ENCODE measurements around the gene COL24A1. TPM values are rescaled to one million over a fixed set of nuclear protein-coding genes. Genes with fewer than 3 reads are reported as not detected.

The COL24A1 gene
- total and polyA plus RNA-seq, 3 donors from 2014 or later, result 0.75 to 2.4 (median 1.8) TPM

GRCh38 chr1:85943526-85943925 is 213.0 kb downstream of the COL24A1 start:
- DNase-seq, result no peak
- Histone ChIP-seq H3K36me3 (ENCODE audit: low read depth, missing control alignments) (no peaks in the 10 kb centered on the region), H3K9me3 (no peaks in the 10 kb centered on the region), H3K4me1 (no peaks in the 10 kb centered on the region), H3K27me3 (no peaks in the 10 kb centered on the region), H3K27ac (no peak overlapping the region), H3K4me3 (no peak overlapping the region)
- intact Hi-C loops (cut with DNase I; ENCODE audit: low total_unique reads), result no loop called here
- WGBS, 2 donors, result 83 to 86% methylated on average over 4 of the region's 4 CpGs
- TF ChIP-seq, protein P1, sequence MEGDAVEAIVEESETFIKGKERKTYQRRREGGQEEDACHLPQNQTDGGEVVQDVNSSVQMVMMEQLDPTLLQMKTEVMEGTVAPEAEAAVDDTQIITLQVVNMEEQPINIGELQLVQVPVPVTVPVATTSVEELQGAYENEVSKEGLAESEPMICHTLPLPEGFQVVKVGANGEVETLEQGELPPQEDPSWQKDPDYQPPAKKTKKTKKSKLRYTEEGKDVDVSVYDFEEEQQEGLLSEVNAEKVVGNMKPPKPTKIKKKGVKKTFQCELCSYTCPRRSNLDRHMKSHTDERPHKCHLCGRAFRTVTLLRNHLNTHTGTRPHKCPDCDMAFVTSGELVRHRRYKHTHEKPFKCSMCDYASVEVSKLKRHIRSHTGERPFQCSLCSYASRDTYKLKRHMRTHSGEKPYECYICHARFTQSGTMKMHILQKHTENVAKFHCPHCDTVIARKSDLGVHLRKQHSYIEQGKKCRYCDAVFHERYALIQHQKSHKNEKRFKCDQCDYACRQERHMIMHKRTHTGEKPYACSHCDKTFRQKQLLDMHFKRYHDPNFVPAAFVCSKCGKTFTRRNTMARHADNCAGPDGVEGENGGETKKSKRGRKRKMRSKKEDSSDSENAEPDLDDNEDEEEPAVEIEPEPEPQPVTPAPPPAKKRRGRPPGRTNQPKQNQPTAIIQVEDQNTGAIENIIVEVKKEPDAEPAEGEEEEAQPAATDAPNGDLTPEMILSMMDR (IDR thresholded peaks at IDR 0.05), result no peak
- TF ChIP-seq POLR2A (IDR thresholded peaks at IDR 0.05), result no peak

DNA sequence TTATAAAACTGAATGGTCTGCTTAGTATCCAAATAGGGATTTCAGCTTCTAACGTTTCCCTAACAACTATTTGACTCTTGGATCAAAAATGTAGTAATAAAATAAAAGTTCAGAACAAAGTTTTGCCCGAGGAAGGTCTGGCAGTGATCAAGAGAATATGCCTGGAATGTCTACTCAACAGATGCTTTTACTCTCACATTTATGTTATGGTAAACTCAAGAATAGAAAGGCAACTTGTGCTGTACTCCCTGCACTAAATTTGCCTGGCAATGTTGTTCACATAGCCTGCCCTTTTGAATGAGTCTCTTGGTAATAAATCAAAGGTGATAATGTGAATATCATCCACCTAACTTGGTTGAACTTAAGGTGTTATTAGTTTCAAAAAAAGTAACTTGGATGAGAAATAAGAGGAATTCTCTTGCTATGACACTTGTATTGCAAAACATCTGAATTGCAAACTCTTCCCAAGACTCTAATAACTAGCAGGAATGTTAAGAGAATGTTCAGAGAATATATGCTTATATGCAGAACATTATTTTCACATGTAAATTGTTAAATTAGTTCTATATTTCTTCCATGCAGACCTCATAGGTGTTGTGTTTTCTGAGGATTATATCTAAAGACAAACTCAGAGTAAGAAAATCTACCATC is 215.8 kb downstream of the COL24A1 start:
- no peak overlapping the region for H3K4me3 ChIP-seq
- WGBS, 2 donors, result 28 to 35% methylated on average over 2 of the region's 2 CpGs
- TF ChIP-seq, protein P1 (IDR thresholded peaks at IDR 0.05), result no peak
- TF ChIP-seq POLR2A (IDR thresholded peaks at IDR 0.05), result no peak
- no peaks in the 10 kb centered on the region for H3K27me3 ChIP-seq
- no peak overlapping the region for H3K27ac ChIP-seq
- H3K9me3 ChIP-seq, result no peaks in the 10 kb centered on the region
- H3K4me1 ChIP-seq, result no peaks in the 10 kb centered on the region
- intact Hi-C loops (cut with DNase I; ENCODE audit: low total_unique reads), result no loop called here
- H3K36me3 ChIP-seq (ENCODE audit: low read depth, missing control alignments), result no peaks in the 10 kb centered on the region
- no peak for DNase-seq

DNA sequence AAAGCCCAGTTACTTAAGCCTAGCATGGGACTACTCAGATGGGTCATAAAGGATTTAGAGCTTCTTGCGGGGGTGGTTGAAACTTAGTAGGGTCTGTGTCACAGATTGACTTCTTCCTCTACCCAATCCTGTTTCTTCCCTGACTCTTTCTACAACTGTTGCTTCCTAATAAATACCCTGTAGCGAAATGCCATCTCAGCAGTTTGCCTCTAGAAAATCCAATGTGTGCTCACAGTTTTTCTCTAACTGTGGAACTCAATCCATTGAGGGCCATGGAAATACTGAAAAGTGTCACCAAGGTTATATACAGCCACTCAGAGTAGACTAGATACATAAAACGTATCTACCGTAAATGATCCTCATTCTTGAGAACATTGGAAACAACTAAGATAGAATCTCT is 217.7 kb downstream of the COL24A1 start:
- H3K27ac ChIP-seq, result no peak overlapping the region
- WGBS, 2 donors, result 96 to 98% methylated on average over 4 of the region's 4 CpGs
- no peaks in the 10 kb centered on the region for H3K4me1 ChIP-seq
- no peak for DNase-seq
- intact Hi-C loops (cut with DNase I; ENCODE audit: low total_unique reads), result no loop called here
- no peaks in the 10 kb centered on the region for H3K27me3 ChIP-seq
- no peak overlapping the region for H3K4me3 ChIP-seq
- H3K36me3 ChIP-seq (ENCODE audit: low read depth, missing control alignments), result no peaks in the 10 kb centered on the region
- no peaks in the 10 kb centered on the region for H3K9me3 ChIP-seq
- TF ChIP-seq POLR2A (IDR thresholded peaks at IDR 0.05), result no peak
- TF ChIP-seq, protein P1 (IDR thresholded peaks at IDR 0.05), result no peak

DNA sequence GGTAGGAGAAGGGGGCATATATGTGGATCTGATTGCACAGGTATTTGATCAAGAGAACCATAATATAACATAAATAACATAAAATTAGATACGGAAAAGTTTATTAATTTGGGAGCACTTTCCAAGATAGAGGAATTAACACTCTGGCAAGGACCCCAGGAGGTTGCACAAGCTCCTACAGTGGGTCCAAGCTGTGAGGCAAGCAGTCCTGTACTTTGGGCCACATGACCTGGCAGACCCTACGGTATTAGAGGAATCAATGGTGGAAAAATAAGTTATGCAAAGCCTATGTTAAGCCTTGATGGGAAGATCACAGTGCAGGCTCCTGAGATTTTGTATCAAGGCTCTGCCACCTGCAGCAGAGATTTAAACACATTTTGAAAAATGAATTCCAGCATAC is 220.1 kb downstream of the COL24A1 start:
- Histone ChIP-seq H3K4me1 (no peaks in the 10 kb centered on the region), H3K36me3 (ENCODE audit: low read depth, missing control alignments) (no peaks in the 10 kb centered on the region), H3K9me3 (no peaks in the 10 kb centered on the region), H3K27me3 (no peaks in the 10 kb centered on the region), H3K4me3 (no peak overlapping the region), H3K27ac (no peak overlapping the region)
- WGBS, 2 donors, result 79 to 98% methylated on average over 2 of the region's 2 CpGs
- no peak for TF ChIP-seq POLR2A (IDR thresholded peaks at IDR 0.05)
- TF ChIP-seq, protein P1 (IDR thresholded peaks at IDR 0.05), result no peak
- DNase-seq, result no peak
- intact Hi-C loops (cut with DNase I; ENCODE audit: low total_unique reads), result no loop called here

- 87 to 97% methylated on average over 1 of the region's 1 CpG for WGBS, 2 donors
- no peaks in the 10 kb centered on the region for H3K9me3 ChIP-seq
- H3K36me3 ChIP-seq (ENCODE audit: low read depth, missing control alignments), result no peaks in the 10 kb centered on the region
- intact Hi-C loops (cut with DNase I; ENCODE audit: low total_unique reads), result no loop called here
- no peak for TF ChIP-seq POLR2A (IDR thresholded peaks at IDR 0.05)
- TF ChIP-seq, protein P1 (IDR thresholded peaks at IDR 0.05), result no peak
- no peaks in the 10 kb centered on the region for H3K27me3 ChIP-seq
- H3K4me1 ChIP-seq, result no peaks in the 10 kb centered on the region
- H3K4me3 ChIP-seq, result no peak overlapping the region
- no peak overlapping the region for H3K27ac ChIP-seq
- no peak for DNase-seq
Observed at GRCh38 chr1:85936057-85936456, 220.5 kb downstream of the COL24A1 start.
